ENCODE results near the gene MAP2.

GRCh38 chr2:209564816-209565215 lies 141.0 kb downstream of the MAP2 start:
- TF ChIP-seq CTCF (conservative IDR thresholded peaks at IDR 0.05) (no peak), EZH2 (IDR thresholded peaks at IDR 0.05; ENCODE audit: low read depth) (no peak)

Data from PC-9 (cell line).